Cardiac fibroblast (primary cell): ENCODE data around the gene SPATA21.

Source experiments
- DNase-seq, 2 donors: peaks; one replicate each; pipeline versions ENCODE4 v3.0.0 to v3.0.0-alpha.2; 2010; ENCODE audit warnings: low read depth in 2 of 2
- H3K4me3 ChIP-seq, 2 donors: replicated peaks in 1 of 2; 1 replicate in 1 of 2; 2 replicates in 1 of 2; pipeline ENCODE4 v1.5.1; 2011; ENCODE audit warnings: low read depth in 2 of 2, low read length in 2 of 2, mild to moderate bottlenecking in 2 of 2, moderate library complexity in 1 of 2
- TF ChIP-seq, protein P1 (sequence below): IDR thresholded peaks from one replicate; pipeline ENCODE4 v1.5.1; 2011; ENCODE audit warnings: low read depth, mild to moderate bottlenecking, low read length, inconsistent platforms

The SPATA21 gene

DNA sequence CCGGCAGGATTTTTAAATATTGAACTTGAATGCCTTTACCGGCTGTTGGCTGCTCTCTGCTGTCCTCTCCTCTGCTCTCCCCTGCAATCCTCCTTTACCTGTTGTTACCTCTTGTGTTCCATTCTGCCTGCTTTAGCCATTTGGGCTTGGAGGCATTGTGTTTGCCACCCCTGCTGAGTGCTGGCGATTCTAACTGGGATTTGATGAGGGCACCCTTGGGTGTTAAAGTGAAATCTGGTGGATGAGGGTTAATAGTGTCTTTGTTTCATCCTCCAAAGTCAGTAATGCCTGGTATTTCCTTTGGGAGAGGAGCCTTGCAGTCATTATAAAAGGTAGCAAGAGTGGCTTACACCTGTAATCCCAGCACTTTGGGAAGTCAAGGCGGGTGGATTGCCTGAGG lies 60.3 kb downstream of the SPATA21 start:
- H3K4me3 ChIP-seq: no peak overlapping the region
- TF ChIP-seq, protein P1, sequence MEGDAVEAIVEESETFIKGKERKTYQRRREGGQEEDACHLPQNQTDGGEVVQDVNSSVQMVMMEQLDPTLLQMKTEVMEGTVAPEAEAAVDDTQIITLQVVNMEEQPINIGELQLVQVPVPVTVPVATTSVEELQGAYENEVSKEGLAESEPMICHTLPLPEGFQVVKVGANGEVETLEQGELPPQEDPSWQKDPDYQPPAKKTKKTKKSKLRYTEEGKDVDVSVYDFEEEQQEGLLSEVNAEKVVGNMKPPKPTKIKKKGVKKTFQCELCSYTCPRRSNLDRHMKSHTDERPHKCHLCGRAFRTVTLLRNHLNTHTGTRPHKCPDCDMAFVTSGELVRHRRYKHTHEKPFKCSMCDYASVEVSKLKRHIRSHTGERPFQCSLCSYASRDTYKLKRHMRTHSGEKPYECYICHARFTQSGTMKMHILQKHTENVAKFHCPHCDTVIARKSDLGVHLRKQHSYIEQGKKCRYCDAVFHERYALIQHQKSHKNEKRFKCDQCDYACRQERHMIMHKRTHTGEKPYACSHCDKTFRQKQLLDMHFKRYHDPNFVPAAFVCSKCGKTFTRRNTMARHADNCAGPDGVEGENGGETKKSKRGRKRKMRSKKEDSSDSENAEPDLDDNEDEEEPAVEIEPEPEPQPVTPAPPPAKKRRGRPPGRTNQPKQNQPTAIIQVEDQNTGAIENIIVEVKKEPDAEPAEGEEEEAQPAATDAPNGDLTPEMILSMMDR: no peak
- DNase-seq: no peak

DNA sequence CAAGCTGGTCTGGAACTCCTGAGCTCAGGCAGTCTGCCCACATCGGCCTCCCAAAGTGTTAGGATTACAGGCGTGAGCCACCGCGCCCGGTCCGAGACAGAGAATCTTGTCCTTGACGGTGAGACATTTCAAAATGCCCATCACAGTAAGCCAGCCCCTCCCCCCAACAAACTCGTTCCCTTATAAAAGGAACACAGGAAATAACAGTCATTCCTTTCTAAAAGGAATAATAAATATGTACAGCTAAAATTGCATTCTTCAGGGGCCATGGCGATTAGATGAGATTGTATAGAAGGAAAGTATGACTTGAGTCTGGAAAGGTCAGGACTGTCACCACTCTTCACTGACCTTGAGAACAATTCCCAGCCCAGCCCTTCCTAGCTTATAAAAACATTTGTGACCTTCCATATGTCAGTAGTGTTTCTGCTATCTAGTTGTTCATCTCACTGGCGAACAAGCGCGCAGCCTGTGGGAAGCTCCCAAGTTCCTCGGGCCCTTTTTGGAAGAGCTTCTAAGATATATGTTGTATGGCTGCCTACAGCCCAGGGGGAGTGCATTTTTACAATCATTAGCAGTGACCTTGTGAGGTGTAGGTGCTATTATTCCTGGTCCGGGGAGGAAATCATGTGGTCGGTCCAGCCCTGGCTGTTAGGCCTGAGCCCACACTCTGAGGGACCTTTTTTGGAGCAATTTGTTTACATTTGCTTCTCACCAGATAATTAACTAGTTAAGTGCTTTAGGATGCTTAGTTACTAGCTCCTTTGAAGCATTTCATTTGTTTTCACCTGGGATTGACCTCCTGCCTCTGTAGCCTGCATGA lies 61.5 kb downstream of the SPATA21 start:
- TF ChIP-seq, protein P1: no peak
- H3K4me3 ChIP-seq: no peak overlapping the region
- peak; percentile 85 to 91 for DNase-seq

DNA sequence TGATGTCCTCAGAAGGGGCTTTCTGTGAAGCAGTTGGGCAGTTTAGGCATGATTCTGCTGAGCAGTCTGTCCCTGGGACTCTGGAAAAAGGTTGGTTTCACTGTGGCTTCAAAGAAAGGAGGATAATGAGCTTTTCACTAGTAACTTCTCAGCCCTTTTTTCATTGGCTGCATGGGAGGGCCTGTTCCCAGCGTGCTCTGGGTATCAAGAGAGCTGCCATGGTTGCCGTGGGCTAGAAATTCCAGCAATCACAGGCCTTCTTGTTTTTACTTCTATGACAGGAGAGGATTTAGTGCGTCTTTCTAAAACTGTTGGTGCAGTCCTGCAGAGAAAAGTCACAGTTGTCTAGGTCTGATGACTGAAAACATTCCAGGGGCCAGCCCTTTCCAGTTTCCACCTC lies 63.0 kb downstream of the SPATA21 start:
- no peak overlapping the region for H3K4me3 ChIP-seq
- TF ChIP-seq, protein P1: no peak
- no peak for DNase-seq

DNA sequence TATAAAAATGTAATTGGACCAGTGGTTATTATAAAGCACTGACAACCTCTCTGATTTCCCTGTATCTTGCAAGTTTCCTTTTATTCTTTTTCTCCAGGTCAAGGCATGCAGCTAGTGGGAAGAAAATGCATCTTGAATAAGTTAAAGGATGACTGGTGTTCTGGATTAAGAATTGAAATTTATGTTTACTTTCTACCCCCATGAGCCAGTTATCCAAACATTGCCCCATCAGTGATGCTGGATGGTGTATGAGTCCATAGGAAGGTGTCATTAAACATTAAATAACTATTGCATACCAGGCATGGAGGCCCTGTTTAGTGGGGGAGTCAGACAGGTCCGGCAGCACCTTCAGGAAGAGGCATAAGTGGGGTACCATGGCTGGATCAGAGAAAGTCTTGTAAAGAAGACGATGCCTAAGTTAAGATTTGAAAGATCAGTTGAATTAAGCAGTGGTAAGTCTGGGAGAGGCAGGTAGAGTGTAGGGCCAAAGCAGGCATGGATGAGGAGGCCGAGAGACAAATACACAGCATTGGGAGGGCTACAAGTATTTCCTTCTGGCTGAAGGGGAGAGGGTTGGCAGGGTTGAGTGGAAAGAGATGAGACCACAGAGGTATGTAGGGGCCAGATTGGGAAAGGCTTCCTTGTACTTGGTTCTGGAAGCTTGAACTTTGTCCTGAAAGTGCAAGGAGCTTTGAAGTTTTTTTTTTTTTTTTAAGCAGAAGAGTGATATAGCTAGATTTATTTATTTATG lies 64.5 kb downstream of the SPATA21 start:
- H3K4me3 ChIP-seq: no peak overlapping the region
- TF ChIP-seq, protein P1: no peak
- DNase-seq: peak in 1 of 2 donors; percentile 62

DNA sequence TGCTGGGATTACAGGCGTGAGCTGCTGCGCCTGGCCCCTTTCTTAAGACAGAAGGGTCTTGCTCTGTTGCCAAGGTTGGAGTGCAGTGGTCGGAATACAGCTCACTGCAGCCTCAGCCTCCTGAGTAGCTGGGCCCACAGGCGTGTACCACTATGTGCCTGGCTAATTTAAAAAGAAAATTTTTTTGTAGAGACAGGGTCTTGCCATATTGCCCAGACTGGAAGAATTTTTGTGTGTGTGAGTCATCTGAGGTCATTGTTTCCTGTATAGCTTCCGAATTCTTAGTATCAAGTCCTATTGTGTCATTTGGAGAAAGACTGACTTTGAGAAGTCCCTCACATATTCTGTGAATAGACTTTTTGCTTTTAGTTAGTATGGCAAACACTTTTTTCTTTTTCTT lies 65.5 kb downstream of the SPATA21 start:
- peak; percentile 76 to 87 for DNase-seq
- no peak overlapping the region for H3K4me3 ChIP-seq
- TF ChIP-seq, protein P1: no peak

DNA sequence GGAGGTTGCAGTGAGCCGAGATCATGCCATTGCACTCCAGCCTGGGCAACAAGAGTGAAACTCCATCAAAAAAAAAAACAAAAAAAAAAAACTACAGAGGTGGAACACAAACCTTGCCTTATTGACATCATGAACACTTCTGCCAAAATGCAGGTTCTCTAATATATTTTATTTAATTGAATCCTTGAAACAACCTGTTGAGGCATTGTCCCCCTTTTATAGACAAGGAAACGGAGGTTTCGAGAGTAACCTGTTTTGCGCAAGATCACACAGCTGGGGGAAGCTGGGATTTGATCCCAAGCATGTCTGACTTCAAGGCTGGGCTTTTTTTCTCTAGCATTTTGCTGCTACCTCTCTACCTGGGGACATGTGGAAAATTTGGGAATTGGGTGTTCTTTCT lies 67.4 kb downstream of the SPATA21 start:
- TF ChIP-seq, protein P1: no peak
- DNase-seq: no peak
- no peak overlapping the region for H3K4me3 ChIP-seq
